Uterus (tissue), 4 donors: ENCODE results near the gene S100A2. TPM values are rescaled to one million over a fixed set of nuclear protein-coding genes. Genes with fewer than 3 reads are reported as not detected.

Source experiments
- DNase-seq, 2 donors: peaks; one replicate each; pipeline ENCODE4 v3.0.0-alpha.2; 2019 to 2020
- H3K27ac ChIP-seq, 2 donors: fragments of 200-600 bp; sonication (generic); 1 replicate in 1 of 2; 2 replicates in 1 of 2; pipeline ENCODE4 v1.5.1; 2016 to 2018
- H3K27me3 ChIP-seq, 2 donors: fragments of 200-600 bp; sonication (generic); one replicate each; pipeline ENCODE4 v1.5.1; 2018 to 2019; ENCODE audit warnings: control low read depth in 1 of 2
- H3K36me3 ChIP-seq, 2 donors: fragments of 200-600 bp; sonication (generic); one replicate each; pipeline ENCODE4 v1.5.1; 2019; ENCODE audit warnings: control low read depth in 1 of 2
- H3K4me1 ChIP-seq, 2 donors: fragments of 200-600 bp; sonication (generic); one replicate each; pipeline ENCODE4 v1.5.1; 2018 to 2019; ENCODE audit warnings: control low read depth in 1 of 2
- H3K4me3 ChIP-seq, 2 donors: fragments of 200-600 bp; sonication (generic); 1 replicate in 1 of 2; 2 replicates in 1 of 2; pipeline ENCODE4 v1.5.1; 2018 to 2019; ENCODE audit warnings: mild to moderate bottlenecking in 1 of 2
- H3K9me3 ChIP-seq, 2 donors: fragments of 200-600 bp; sonication (generic); one replicate each; pipeline ENCODE4 v1.5.1; 2019; ENCODE audit warnings: control low read depth in 1 of 2
- CTCF ChIP-seq, 4 experiments: fragments of 200-600 bp in 2 of 4; fragments of 450-650 bp in 2 of 4; sonication (generic) in 2 of 4; IDR thresholded peaks; one replicate each; pipeline ENCODE4 v1.5.1; 2016 to 2019; ENCODE audit warnings: antibody characterized with exemption in 4 of 4, mild to moderate bottlenecking in 2 of 4, moderate library complexity in 1 of 4
- POLR2A ChIP-seq, 2 donors: fragments of 450-650 bp; IDR thresholded peaks; one replicate each; pipeline ENCODE4 v1.6.1; 2016; ENCODE audit warnings: antibody characterized with exemption in 2 of 2, mild to moderate bottlenecking in 1 of 2, moderate library complexity in 1 of 2
- intact Hi-C: fragments of 100-400 bp; cut with DNase I; formaldehyde crosslinking; loops from one replicate; pipeline ENCODE4 v1.15.1; 2023; ENCODE audit warnings: low total_unique reads
- total RNA-seq, 4 donors: library from RNA; depleted of rRNA in 3 of 4; stranded (reverse); fragments of >200 nt in 3 of 4; gene quantifications; one replicate each; pipeline versions ENCODE4 v1.1.0 to v1.2.4, GENCODE V29; 2014 to 2023
- donor health status: DM: yes; HTN: yes; CAD: no.

S100A2 gene
- total RNA-seq, 4 donors from 2014 or later = 2.1 to 2.7 TPM; not detected in 2

GRCh38 chr1:153536671-153537375 lies 28.8 kb downstream of the S100A2 start:
- H3K4me3 ChIP-seq = peak overlapping the region; percentile 82 to 96
- intact Hi-C loops = no loop called here
- H3K27ac ChIP-seq = peak overlapping the region; percentile 99 to 100
- no peaks in the 10 kb centered on the region for H3K36me3 ChIP-seq
- no peak for DNase-seq
- no peaks in the 10 kb centered on the region for H3K27me3 ChIP-seq
- no peak for TF ChIP-seq CTCF (IDR thresholded peaks at IDR 0.05)
- no peak for TF ChIP-seq POLR2A (IDR thresholded peaks at IDR 0.05)
- peaks cover 0 to 3% of the 10 kb centered on the region in 2 donors for H3K4me1 ChIP-seq
- H3K9me3 ChIP-seq = no peaks in the 10 kb centered on the region

GRCh38 chr1:153536012-153536670 lies 29.5 kb downstream of the S100A2 start:
- Histone ChIP-seq H3K4me3 (peak overlapping the region; percentile 82 to 96), H3K9me3 (no peaks in the 10 kb centered on the region), H3K27ac (peak overlapping the region; percentile 99 to 100), H3K4me1 (peaks cover 3 to 4% of the 10 kb centered on the region in 2 donors), H3K27me3 (no peaks in the 10 kb centered on the region), H3K36me3 (no peaks in the 10 kb centered on the region)
- peak in 1 of 4 experiments; percentile 9 for TF ChIP-seq CTCF (IDR thresholded peaks at IDR 0.05)
- TF ChIP-seq POLR2A (IDR thresholded peaks at IDR 0.05) = peak; percentile 31 to 94
- intact Hi-C loops = no loop called here
- peak; percentile 91 to 92 for DNase-seq

GRCh38 chr1:153535242-153536011 lies 30.2 kb downstream of the S100A2 start, which contains the start of gene S100A6:
Gene S100A6, minus strand, starts transcription at chr1:153535991. Its CDS starts 652 bp downstream, at chr1:153535339.
- H3K9me3 ChIP-seq = no peaks in the 10 kb centered on the region
- no peaks in the 10 kb centered on the region for H3K27me3 ChIP-seq
- peak; percentile 72 to 81 for DNase-seq
- H3K27ac ChIP-seq = peak within 1 kb of the TSS; percentile 99 to 100
- H3K4me3 ChIP-seq = peak within 1 kb of the TSS; percentile 82 to 96
- peaks cover 3 to 4% of the 10 kb centered on the region in 2 donors for H3K4me1 ChIP-seq
- TF ChIP-seq CTCF (IDR thresholded peaks at IDR 0.05) (peak in 1 of 4 experiments; percentile 25), POLR2A (IDR thresholded peaks at IDR 0.05) (peak in 1 of 2 donors; percentile 32)
- no peaks in the 10 kb centered on the region for H3K36me3 ChIP-seq
- intact Hi-C loops = no loop called here

DNA sequence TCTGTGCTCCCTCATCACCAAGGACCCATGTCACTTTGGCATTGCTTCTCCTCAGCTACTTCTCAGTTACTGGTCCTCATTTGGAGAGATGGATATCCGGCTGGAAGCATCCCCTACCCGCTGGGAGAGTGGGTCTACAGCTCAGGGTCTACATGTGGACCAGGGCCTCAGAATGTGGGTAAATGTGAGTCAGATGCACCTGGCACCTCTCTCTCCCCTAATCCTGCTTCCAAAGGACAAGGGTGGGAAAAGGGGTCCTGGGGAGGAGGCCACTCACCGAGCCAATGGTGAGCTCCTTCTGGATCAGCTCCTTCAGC lies 30.8 kb downstream of the S100A2 start:
- DNase-seq = no peak
- Histone ChIP-seq H3K4me3 (peak overlapping the region; percentile 82 to 96), H3K27ac (peak overlapping the region; percentile 99 to 100), H3K36me3 (no peaks in the 10 kb centered on the region), H3K9me3 (no peaks in the 10 kb centered on the region), H3K4me1 (peaks cover 3 to 4% of the 10 kb centered on the region in 2 donors), H3K27me3 (no peaks in the 10 kb centered on the region)
- no peak for TF ChIP-seq POLR2A (IDR thresholded peaks at IDR 0.05)
- no peak for TF ChIP-seq CTCF (IDR thresholded peaks at IDR 0.05)
- intact Hi-C loops = no loop called here
